Keratinocyte (primary cell): ENCODE data around the gene ITGB3. TPM values are rescaled to one million over a fixed set of nuclear protein-coding genes. Genes with fewer than 3 reads are reported as not detected.

ENCODE experiments used
- DNase-seq: peaks from one replicate; pipeline ENCODE4 v3.0.0-alpha.2; 2011; ENCODE audit warnings: low read depth, missing footprints, low spot score
- FAIRE-seq: peaks from 2 replicates; lab custom pipeline; 2011; peaks lifted over from hg19 to GRCh38; lab: Jason Lieb, UNC
- H2AFZ ChIP-seq: 2 replicates; pipeline ENCODE4 v1.6.0; 2012; ENCODE audit warnings: low read length, control low read depth, inconsistent platforms; ENCODE audit not compliant: control insufficient read depth
- H3K27ac ChIP-seq: 2 replicates; pipeline ENCODE4 v1.5.1; 2011; ENCODE audit warnings: low read length; ENCODE audit not compliant: control insufficient read depth, insufficient read depth
- H3K27me3 ChIP-seq: 3 replicates; pipeline ENCODE4 v1.6.0; 2011; ENCODE audit warnings: low read length; ENCODE audit not compliant: control insufficient read depth, insufficient read depth; ENCODE audit errors: extremely low read depth
- H3K36me3 ChIP-seq, 2 experiments: 2 replicates in 1 of 2; 3 replicates in 1 of 2; pipeline ENCODE4 v1.5.1; 2011; ENCODE audit warnings: low read length in 2 of 2, mild to moderate bottlenecking in 1 of 2; ENCODE audit not compliant: control insufficient read depth in 2 of 2, insufficient read depth in 2 of 2; ENCODE audit errors: extremely low read depth in 1 of 2
- H3K4me1 ChIP-seq: 3 replicates; pipeline ENCODE4 v1.5.1; 2011; ENCODE audit warnings: low read length; ENCODE audit not compliant: control insufficient read depth, insufficient read depth; ENCODE audit errors: extremely low read depth
- H3K4me2 ChIP-seq: 3 replicates; pipeline ENCODE4 v1.6.0; 2011; ENCODE audit warnings: low read depth, low read length; ENCODE audit not compliant: control insufficient read depth, insufficient read depth; ENCODE audit errors: extremely low read depth
- H3K4me3 ChIP-seq, 3 experiments: fragments of 200-600 bp in 1 of 3; sonication (generic) in 1 of 3; 2 replicates in 2 of 3; 3 replicates in 1 of 3; pipeline ENCODE4 v1.5.1; 2011 to 2016; ENCODE audit warnings: low read length in 3 of 3, mild to moderate bottlenecking in 3 of 3, control low read depth in 2 of 3, inconsistent platforms in 1 of 3, low read depth in 1 of 3, mixed read lengths in 1 of 3, mixed run types in 1 of 3, moderate library complexity in 1 of 3; ENCODE audit not compliant: control insufficient read depth in 2 of 3, insufficient read depth in 2 of 3; ENCODE audit errors: extremely low read depth in 1 of 3
- H3K79me2 ChIP-seq: 2 replicates; pipeline ENCODE4 v1.6.0; 2012; ENCODE audit warnings: low read length; ENCODE audit not compliant: control insufficient read depth, insufficient read depth
- H3K9ac ChIP-seq: 3 replicates; pipeline ENCODE4 v1.6.0; 2011; ENCODE audit warnings: low read length; ENCODE audit not compliant: control insufficient read depth, insufficient read depth; ENCODE audit errors: extremely low read depth
- H3K9me1 ChIP-seq: 3 replicates; pipeline ENCODE4 v1.6.0; 2011; ENCODE audit warnings: low read length; ENCODE audit not compliant: control insufficient read depth, insufficient read depth; ENCODE audit errors: extremely low read depth
- H3K9me3 ChIP-seq: 2 replicates; pipeline ENCODE4 v1.5.1; 2012; ENCODE audit warnings: low read depth, low read length; ENCODE audit not compliant: control insufficient read depth
- H4K20me1 ChIP-seq: 3 replicates; pipeline ENCODE4 v1.6.0; 2011; ENCODE audit warnings: low read length; ENCODE audit not compliant: control insufficient read depth, insufficient read depth; ENCODE audit errors: extremely low read depth
- EZH2 ChIP-seq: IDR thresholded peaks from one replicate; pipeline ENCODE4 v1.6.1; 2012; ENCODE audit warnings: inconsistent platforms, mild to moderate bottlenecking, low read length, moderate library complexity
- dilution Hi-C: fragments of 300-500 bp; cut with MboI; formaldehyde crosslinking; loops from one replicate; pipeline ENCODE4 v1.7.0; 2020; ENCODE audit warnings: low sequenced_read_pairs; ENCODE audit not compliant: extremely low pct_ligation_motif_present
- polyA plus RNA-seq, 5 experiments: library from polyadenylated mRNA; depleted of rRNA in 3 of 5; stranded (reverse) in 3 of 5; stranded (forward) in 1 of 5; unstranded in 1 of 5; fragments of >200 nt; gene quantifications; 1 replicate in 1 of 5; 2 replicates in 3 of 5; 3 replicates in 1 of 5; pipeline versions ENCODE4 v1.2.1 to v1.2.3, GENCODE V29; 2011 to 2012; ENCODE audit warnings: missing spikeins in 2 of 5, low read depth in 1 of 5, low replicate concordance in 1 of 5
- TF ChIP-seq, protein P1 (sequence below), 3 experiments: IDR thresholded peaks in 1 of 3; conservative IDR thresholded peaks in 1 of 3; optimal IDR thresholded peaks in 1 of 3; 2 replicates in 2 of 3; 3 replicates in 1 of 3; pipeline versions ENCODE3 to v1.5.1; 2011; ENCODE audit warnings: low read length in 3 of 3, mild to moderate bottlenecking in 3 of 3, moderate library complexity in 2 of 3, control low read depth in 1 of 3, inconsistent platforms in 1 of 3; ENCODE audit not compliant: insufficient read depth in 2 of 3; ENCODE audit errors: extremely low read depth in 1 of 3

Gene ITGB3
- polyA plus RNA-seq, 1 donor (not counting 4 experiments of a cell fraction or from before 2014, with no cell fraction given) = not detected

DNA sequence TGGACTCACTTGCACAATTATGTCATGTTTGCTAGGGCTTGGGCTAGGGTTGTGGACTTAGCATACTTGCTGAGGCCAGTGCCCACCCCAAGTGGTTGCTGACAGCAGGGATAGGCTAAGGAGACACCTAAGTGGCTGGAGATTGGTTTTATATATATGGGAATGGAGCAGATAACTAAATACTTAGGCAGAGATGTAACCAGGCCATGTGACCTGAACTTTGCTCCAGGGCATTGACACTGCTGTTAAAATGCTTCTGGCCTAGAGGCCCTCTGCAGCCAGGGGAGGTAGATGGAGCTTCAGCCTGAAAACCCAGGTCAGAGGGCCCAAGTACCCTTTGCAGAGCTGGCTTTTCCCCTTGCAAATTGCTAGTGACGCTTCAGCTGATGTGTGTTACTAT lies 1.4 kb upstream of the ITGB3 start:
- FAIRE-seq (no peak), DNase-seq (no peak)
- dilution Hi-C loops = no loop called here
- Histone ChIP-seq H3K4me2 (no peak overlapping the region), H3K4me1 (peaks cover 3% of the 10 kb centered on the region), H3K9ac (no peak overlapping the region), H4K20me1 (no peaks in the 10 kb centered on the region), H3K9me1 (no peaks in the 10 kb centered on the region), H2AFZ (no peak overlapping the region), H3K27me3 (peaks cover 50% of the 10 kb centered on the region), H3K79me2 (no peaks in the 10 kb centered on the region), H3K9me3 (no peaks in the 10 kb centered on the region), H3K27ac (no peak overlapping the region), H3K4me3 (no peak overlapping the region), H3K36me3 (no peaks in the 10 kb centered on the region)
- TF ChIP-seq, protein P1, sequence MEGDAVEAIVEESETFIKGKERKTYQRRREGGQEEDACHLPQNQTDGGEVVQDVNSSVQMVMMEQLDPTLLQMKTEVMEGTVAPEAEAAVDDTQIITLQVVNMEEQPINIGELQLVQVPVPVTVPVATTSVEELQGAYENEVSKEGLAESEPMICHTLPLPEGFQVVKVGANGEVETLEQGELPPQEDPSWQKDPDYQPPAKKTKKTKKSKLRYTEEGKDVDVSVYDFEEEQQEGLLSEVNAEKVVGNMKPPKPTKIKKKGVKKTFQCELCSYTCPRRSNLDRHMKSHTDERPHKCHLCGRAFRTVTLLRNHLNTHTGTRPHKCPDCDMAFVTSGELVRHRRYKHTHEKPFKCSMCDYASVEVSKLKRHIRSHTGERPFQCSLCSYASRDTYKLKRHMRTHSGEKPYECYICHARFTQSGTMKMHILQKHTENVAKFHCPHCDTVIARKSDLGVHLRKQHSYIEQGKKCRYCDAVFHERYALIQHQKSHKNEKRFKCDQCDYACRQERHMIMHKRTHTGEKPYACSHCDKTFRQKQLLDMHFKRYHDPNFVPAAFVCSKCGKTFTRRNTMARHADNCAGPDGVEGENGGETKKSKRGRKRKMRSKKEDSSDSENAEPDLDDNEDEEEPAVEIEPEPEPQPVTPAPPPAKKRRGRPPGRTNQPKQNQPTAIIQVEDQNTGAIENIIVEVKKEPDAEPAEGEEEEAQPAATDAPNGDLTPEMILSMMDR (optimal IDR thresholded peaks at IDR 0.05 in 1 of 3, IDR thresholded peaks at IDR 0.05 in 1 of 3, conservative IDR thresholded peaks at IDR 0.05 in 1 of 3; ENCODE audit: extremely low read depth in 1 of 3, insufficient read depth in 2 of 3, low read length in 3 of 3) = no peak
- TF ChIP-seq EZH2 = no peak

DNA sequence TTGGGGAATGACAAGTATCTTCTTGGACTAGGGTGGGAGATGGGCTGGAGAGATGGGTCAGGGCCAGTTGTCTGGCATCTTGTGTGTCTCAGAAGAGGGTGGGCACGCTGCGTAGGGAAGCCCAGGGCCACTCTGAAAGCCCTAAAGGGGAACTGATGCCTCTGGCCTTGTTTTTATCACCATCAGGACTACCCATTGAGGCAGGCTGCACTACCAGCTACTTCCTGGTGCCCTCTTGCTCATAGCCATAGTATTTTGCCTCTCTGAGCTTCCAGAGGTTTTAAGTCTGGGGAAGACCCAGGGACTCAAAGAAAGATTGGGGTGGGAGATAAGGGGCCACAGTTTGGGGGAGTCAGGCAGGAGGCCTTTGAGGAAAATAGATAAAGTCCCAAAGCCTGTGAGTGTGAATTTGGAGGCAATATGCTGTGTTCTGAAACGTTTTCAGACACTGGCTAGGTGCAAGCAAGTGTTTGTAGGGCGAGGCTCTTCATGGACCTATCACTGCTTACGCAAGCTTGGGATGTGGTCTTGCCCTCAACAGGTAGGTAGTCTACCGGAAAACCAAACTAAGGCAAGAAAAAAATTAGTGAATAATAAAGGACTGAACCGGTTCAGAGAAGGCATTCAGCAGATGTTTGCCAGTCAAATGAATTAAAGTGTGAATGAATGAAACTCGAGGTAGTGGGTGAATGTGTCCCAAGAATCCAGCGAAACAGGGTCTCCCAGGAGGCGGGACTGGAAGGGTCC lies 688 bp upstream of the ITGB3 start:
- Histone ChIP-seq H3K4me3 (peak overlapping the region in 1 of 3 experiments; percentile 20), H3K9ac (no peak overlapping the region)
- TF ChIP-seq EZH2 = no peak
- TF ChIP-seq, protein P1 (optimal IDR thresholded peaks at IDR 0.05 in 1 of 3, IDR thresholded peaks at IDR 0.05 in 1 of 3, conservative IDR thresholded peaks at IDR 0.05 in 1 of 3; ENCODE audit: extremely low read depth in 1 of 3, insufficient read depth in 2 of 3, low read length in 3 of 3) = no peak

More for the DNA sequence above, 688 bp upstream of the ITGB3 start:
- H3K27me3 ChIP-seq = peaks cover 50% of the 10 kb centered on the region
- no peak overlapping the region for H2AFZ ChIP-seq
- peak overlapping the region; percentile 82 for H3K4me2 ChIP-seq
- dilution Hi-C loops = no loop called here
- H3K79me2 ChIP-seq = no peaks in the 10 kb centered on the region
- H3K4me1 ChIP-seq = peaks cover 7% of the 10 kb centered on the region
- no peaks in the 10 kb centered on the region for H3K9me1 ChIP-seq
- DNase-seq (no peak), FAIRE-seq (no peak)
- H3K27ac ChIP-seq = no peak overlapping the region
- H4K20me1 ChIP-seq = no peaks in the 10 kb centered on the region
- no peaks in the 10 kb centered on the region for H3K9me3 ChIP-seq
- no peaks in the 10 kb centered on the region for H3K36me3 ChIP-seq
